ENCODE data around the gene HLCS. TPM values are rescaled to one million over a fixed set of nuclear protein-coding genes. Genes with fewer than 3 reads are reported as not detected.
A peak's percentile ranks its signal among the peaks of the same experiment; 100 is the strongest.

HLCS gene
- total RNA-seq, 1 donor from 2014 or later = 10.7 TPM

DNA sequence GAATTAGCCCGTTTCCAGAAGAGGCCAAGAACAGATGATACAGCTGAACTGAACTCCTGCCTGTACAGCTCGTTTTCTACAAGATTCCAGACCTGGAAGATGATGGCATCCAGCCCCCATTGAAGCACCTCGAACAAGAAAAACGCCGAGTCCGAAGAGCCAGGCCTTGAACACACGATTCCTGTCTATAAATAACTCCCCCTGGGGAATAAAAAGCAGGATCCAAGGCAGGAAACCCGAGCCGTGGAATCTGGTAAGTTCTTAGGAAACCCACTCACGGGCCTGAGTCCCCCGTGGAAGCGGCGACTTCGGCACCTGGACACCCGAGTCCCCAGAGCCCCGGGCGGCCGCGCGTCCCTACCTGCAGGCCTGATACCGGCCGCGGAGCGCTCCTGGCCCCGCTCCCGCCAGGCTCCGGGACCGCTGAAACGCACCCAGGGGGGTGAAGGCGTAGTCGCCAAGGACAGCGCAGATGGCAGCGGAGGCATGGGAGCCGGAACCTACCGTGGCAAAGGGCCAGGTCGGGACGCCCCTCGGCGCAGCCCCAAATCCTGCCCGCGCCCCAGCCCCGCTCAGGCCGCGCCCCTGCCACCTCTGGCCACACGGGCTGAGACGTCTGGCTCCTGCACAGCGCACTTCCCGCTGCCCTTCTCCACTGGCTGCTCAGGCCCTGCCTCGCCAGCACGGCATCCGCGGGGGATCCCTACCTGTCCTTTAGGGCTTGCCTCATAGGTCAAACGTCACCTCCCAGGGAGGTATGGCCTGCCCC lies 14.0 kb upstream of the HLCS start:
- no peaks in the 10 kb centered on the region for H3K9me3 ChIP-seq
- H3K4me3 ChIP-seq = peak overlapping the region; percentile 47 to 75
- DNase-seq (ENCODE audit: low spot score in 2 of 2) = no peak
- peak overlapping the region in 1 of 2 donors; percentile 12 for H3K27ac ChIP-seq
- H3K36me3 ChIP-seq = no peaks in the 10 kb centered on the region
- H3K27me3 ChIP-seq = no peaks in the 10 kb centered on the region
- TF ChIP-seq, protein P1, sequence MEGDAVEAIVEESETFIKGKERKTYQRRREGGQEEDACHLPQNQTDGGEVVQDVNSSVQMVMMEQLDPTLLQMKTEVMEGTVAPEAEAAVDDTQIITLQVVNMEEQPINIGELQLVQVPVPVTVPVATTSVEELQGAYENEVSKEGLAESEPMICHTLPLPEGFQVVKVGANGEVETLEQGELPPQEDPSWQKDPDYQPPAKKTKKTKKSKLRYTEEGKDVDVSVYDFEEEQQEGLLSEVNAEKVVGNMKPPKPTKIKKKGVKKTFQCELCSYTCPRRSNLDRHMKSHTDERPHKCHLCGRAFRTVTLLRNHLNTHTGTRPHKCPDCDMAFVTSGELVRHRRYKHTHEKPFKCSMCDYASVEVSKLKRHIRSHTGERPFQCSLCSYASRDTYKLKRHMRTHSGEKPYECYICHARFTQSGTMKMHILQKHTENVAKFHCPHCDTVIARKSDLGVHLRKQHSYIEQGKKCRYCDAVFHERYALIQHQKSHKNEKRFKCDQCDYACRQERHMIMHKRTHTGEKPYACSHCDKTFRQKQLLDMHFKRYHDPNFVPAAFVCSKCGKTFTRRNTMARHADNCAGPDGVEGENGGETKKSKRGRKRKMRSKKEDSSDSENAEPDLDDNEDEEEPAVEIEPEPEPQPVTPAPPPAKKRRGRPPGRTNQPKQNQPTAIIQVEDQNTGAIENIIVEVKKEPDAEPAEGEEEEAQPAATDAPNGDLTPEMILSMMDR (IDR thresholded peaks at IDR 0.05) = no peak
- H3K4me1 ChIP-seq = peaks cover 0 to 2% of the 10 kb centered on the region in 2 donors
- intact Hi-C loops (cut with DNase I) = loop anchor here (1.0 to 10.0 kb wide), 2 partner anchors 9 to 826 kb away; partner anchors contain the start of gene DOP1B

DNA sequence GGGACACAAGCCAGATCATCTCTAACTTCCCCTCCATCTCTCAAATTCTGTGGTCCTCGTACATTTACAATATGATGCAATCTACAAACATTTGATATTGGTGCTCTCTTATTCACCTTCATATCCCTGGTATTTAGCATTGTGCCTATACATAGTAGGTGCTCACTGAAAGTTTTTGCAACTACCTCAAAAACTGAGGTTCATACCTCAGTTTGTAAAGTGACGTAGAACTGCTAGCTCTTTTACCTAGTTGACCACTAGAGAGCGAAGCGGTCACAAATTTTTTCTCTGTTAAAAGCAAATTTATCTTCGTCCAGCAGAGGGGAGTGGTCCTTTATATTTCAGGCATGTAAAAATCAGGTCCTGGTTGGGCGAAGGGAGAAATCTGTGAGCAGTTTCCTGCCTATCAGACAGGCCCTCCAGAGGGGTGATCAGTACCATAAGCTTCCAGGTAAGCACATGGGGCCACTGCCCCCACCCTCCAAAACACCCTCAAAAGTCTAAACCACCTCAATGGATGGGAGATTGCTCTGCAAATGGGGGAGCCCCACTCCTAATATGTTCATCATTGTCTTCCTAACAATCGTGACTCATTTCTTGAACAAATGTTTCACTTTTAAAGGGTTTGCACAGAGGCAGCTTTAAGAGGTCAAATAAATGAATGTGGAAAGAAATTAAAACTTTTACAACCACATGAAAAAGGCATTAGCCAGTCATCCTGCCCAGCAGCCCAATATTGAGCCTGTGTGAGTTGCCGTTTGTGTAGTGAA lies 10.6 kb upstream of the HLCS start:
- H3K9me3 ChIP-seq = no peaks in the 10 kb centered on the region
- intact Hi-C loops (cut with DNase I) = no loop called here
- no peaks in the 10 kb centered on the region for H3K27me3 ChIP-seq
- H3K4me3 ChIP-seq = no peak overlapping the region
- peaks cover 0 to 2% of the 10 kb centered on the region in 2 donors for H3K4me1 ChIP-seq
- H3K36me3 ChIP-seq = no peaks in the 10 kb centered on the region
- H3K27ac ChIP-seq = no peak overlapping the region
- no peak for DNase-seq (ENCODE audit: low spot score in 2 of 2)
- TF ChIP-seq, protein P1 (IDR thresholded peaks at IDR 0.05) = peak; percentile 43 to 66 (median 56)

DNA sequence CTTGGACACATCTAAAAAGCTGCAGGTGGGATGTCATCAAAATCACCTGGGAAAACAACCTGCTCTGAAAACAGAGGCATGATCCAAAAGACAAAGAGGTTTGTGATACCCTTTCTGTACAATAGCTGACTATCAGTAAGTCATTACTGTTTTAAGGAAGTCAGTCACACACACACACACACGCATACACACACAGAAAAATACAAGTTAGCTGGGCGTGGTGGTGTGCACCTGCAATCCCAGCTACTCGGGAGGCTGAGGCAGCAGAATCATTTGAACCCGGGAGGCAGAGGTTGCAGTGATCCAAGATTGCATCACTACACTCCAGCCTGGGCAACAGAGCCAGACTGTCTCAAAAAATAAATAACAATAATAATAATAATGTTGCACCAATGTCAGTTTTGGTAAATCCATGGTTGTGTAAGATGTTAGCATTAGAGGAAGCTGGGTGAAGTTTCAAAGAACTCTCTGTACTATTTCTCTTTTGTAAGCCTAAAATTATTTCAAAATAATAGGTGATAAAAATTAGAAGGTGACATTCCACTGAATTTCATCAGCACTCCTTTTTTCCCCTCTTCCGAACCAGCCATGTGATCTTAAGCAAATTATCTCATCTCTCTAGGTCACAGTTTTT lies 9.9 kb upstream of the HLCS start:
- intact Hi-C loops (cut with DNase I) = no loop called here
- no peak for DNase-seq (ENCODE audit: low spot score in 2 of 2)
- H3K4me1 ChIP-seq = peaks cover 0 to 2% of the 10 kb centered on the region in 2 donors
- TF ChIP-seq, protein P1 (IDR thresholded peaks at IDR 0.05) = no peak
- H3K9me3 ChIP-seq = no peaks in the 10 kb centered on the region
- H3K27ac ChIP-seq = no peak overlapping the region
- H3K4me3 ChIP-seq = no peak overlapping the region
- H3K36me3 ChIP-seq = no peaks in the 10 kb centered on the region
- H3K27me3 ChIP-seq = no peaks in the 10 kb centered on the region

DNA sequence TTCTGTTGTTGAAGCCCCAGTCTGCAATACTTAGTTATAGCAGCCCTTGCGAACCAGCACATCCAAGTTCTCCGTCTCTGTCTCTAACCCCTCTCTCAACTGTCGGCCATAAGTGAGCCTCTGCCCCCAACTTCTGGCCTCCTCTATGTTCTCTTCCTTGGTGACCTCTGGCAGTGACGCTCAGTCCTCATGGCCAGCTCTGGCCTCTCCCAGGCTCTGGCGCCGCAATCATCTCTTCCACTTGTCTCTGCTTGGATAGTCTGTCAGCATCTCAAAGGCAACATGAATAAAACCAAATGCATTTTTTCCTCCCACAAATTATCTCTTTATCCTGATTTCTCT lies 8.4 kb upstream of the HLCS start:
- intact Hi-C loops (cut with DNase I) = no loop called here
- TF ChIP-seq, protein P1 (IDR thresholded peaks at IDR 0.05) = no peak
- Histone ChIP-seq H3K27me3 (no peaks in the 10 kb centered on the region), H3K36me3 (no peaks in the 10 kb centered on the region), H3K9me3 (no peaks in the 10 kb centered on the region), H3K4me3 (no peak overlapping the region), H3K4me1 (no peaks in the 10 kb centered on the region), H3K27ac (no peak overlapping the region)
- DNase-seq (ENCODE audit: low spot score in 2 of 2) = no peak

DNA sequence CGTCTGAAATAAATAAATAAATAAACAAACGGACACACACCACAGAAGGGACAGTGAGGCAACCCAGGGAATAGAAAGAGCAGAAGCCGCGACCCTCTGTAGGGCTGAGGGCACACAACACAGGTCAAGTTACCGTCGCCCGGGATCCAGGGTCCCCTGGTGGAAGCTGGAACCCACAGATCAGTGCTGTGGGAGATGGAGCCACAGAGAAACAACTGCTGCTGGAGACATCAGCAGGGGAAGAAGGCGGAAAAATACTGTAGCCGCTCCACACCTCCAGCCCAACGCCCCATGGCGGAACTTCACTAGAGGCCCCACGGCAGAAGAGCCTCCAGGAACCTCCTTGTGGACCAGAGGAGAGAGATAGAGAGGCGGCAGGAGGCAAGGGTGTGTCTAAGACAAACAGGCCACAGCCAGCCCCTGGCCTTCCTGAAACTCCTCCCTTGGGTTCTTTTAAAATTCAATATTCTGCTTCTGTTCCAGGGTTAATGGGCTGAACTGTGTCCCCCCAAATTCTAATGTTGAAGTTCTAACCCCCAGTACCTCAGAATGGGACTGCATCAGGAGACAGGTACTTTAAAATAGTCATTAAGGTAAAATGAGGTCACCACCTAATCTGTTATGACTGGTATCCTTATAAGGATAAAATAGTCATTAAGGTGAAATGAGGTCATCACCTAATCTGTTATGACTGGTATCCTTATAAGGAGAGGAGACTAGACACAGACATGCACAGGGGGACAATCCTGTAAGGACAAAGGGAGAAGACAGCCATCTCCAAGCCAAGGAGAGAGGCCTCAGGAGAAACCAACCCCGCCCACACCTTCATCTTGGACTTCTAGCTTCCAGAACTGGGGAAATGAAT lies 7.7 kb upstream of the HLCS start:
- TF ChIP-seq, protein P1 (IDR thresholded peaks at IDR 0.05) = no peak
- Histone ChIP-seq H3K36me3 (no peaks in the 10 kb centered on the region), H3K27ac (no peak overlapping the region), H3K4me1 (no peaks in the 10 kb centered on the region), H3K27me3 (no peaks in the 10 kb centered on the region), H3K4me3 (no peak overlapping the region), H3K9me3 (no peaks in the 10 kb centered on the region)
- intact Hi-C loops (cut with DNase I) = no loop called here
- DNase-seq (ENCODE audit: low spot score in 2 of 2) = no peak

Data from ascending aorta (tissue), 2 donors.